Neural progenitor cell (in vitro differentiated cells): Measurements from ENCODE around the gene NFRKB.

ENCODE experiments used
- CTCF ChIP-seq: fragments of 200-600 bp; sonication (generic); IDR thresholded peaks from 2 replicates; pipeline ENCODE4 v1.5.1; 2017; ENCODE audit warnings: antibody characterized with exemption, mild to moderate bottlenecking
- EZH2phosphoT487 ChIP-seq: fragments of 200-600 bp; sonication (generic); IDR thresholded peaks from 2 replicates; pipeline ENCODE4 v1.6.1; 2017; ENCODE audit warnings: antibody characterized with exemption

- TF ChIP-seq CTCF (no peak), EZH2phosphoT487 (no peak)
Observed at GRCh38 chr11:129929721-129930120, 34.3 kb upstream of the NFRKB start.
